IMR-90 (cell line): ENCODE results near the gene SEPTIN10. TPM values are rescaled to one million over a fixed set of nuclear protein-coding genes. Genes with fewer than 3 reads are reported as not detected.

ENCODE experiments used
- ATAC-seq: fragments of 200-7000 bp; cut with Tn5 transposase; 2 replicates; pipeline ENCODE4 v1.9.1; 2020; ENCODE audit warnings: low read depth, mild to moderate bottlenecking, moderate library complexity
- BruUV-seq: library from RNA; stranded (reverse); fragments of 400-500 nt; replicated peaks from 2 replicates; lab custom pipeline; 2021; lab: Mats Ljungman, UMichigan
- CTCF ChIA-PET: fragments of 300-600 bp; formaldehyde crosslinking; extraction: SDS; loops from one replicate; lab custom pipeline; 2021; ENCODE audit warnings: antibody characterized with exemption; lab: Yijun Ruan, JAX
- POLR2A ChIA-PET: fragments of 300-600 bp; sonication (Branson Sonifier 250); formaldehyde crosslinking; loops from one replicate; lab custom pipeline; 2022; ENCODE audit warnings: antibody characterized with exemption; ENCODE audit not compliant: unreplicated experiment; lab: Charles Lee
- DNase-seq: peaks from one replicate; pipeline ENCODE4 v3.0.0; 2013
- H2AFZ ChIP-seq: replicated peaks from 2 replicates; pipeline ENCODE3; 2013; ENCODE audit warnings: low read length, mild to moderate bottlenecking; ENCODE audit not compliant: poor library complexity
- H2AK5ac ChIP-seq: 2 replicates; pipeline ENCODE4 v1.6.1; 2013; ENCODE audit warnings: low read depth, low read length, inconsistent platforms
- H2AK9ac ChIP-seq: replicated peaks from 2 replicates; pipeline ENCODE3; 2013; ENCODE audit warnings: mild to moderate bottlenecking, low read depth, low read length, moderate library complexity; ENCODE audit not compliant: poor library complexity
- H2BK120ac ChIP-seq: 2 replicates; pipeline ENCODE4 v1.6.1; 2013; ENCODE audit warnings: low read depth, low read length, inconsistent platforms
- H2BK15ac ChIP-seq: 3 replicates; pipeline ENCODE4 v1.6.1; 2013; ENCODE audit warnings: low read depth, low read length, inconsistent platforms
- H2BK20ac ChIP-seq: 2 replicates; pipeline ENCODE4 v1.6.1; 2013; ENCODE audit warnings: low read depth, mild to moderate bottlenecking, inconsistent platforms, low read length, moderate library complexity
- H2BK5ac ChIP-seq: 2 replicates; pipeline ENCODE4 v1.6.1; 2013; ENCODE audit warnings: mild to moderate bottlenecking, low read depth, low read length, inconsistent platforms; ENCODE audit not compliant: poor library complexity, severe bottlenecking
- H3K14ac ChIP-seq: replicated peaks from 2 replicates; pipeline ENCODE4 v1.6.1; 2013; ENCODE audit warnings: low read depth, low read length, inconsistent platforms
- H3K18ac ChIP-seq: 2 replicates; pipeline ENCODE4 v1.6.1; 2013; ENCODE audit warnings: low read depth, low read length, control low read depth
- H3K23ac ChIP-seq: 2 replicates; pipeline ENCODE4 v1.6.1; 2013; ENCODE audit warnings: low read depth, low read length, inconsistent platforms
- H3K27ac ChIP-seq: 2 replicates; pipeline ENCODE4 v1.5.1; 2013; ENCODE audit warnings: mild to moderate bottlenecking, control low read depth, low read length; ENCODE audit not compliant: insufficient read depth
- H3K27me3 ChIP-seq: 2 replicates; pipeline ENCODE4 v1.6.1; 2013; ENCODE audit warnings: low read length; ENCODE audit not compliant: control insufficient read depth, insufficient read depth
- H3K36me3 ChIP-seq: 2 replicates; pipeline ENCODE4 v1.6.1; 2013; ENCODE audit warnings: low read length, mixed read lengths; ENCODE audit not compliant: control insufficient read depth, insufficient read depth
- H3K4ac ChIP-seq: 2 replicates; pipeline ENCODE4 v1.6.1; 2013; ENCODE audit warnings: low read depth, low read length, inconsistent platforms
- H3K4me1 ChIP-seq: 2 replicates; pipeline ENCODE4 v1.6.1; 2013; ENCODE audit warnings: low read length, mixed read lengths; ENCODE audit not compliant: control insufficient read depth, insufficient read depth
- H3K4me2 ChIP-seq: 2 replicates; pipeline ENCODE4 v1.6.1; 2013; ENCODE audit warnings: low read depth, mild to moderate bottlenecking, control low read depth, low read length, moderate library complexity
- H3K4me3 ChIP-seq: 2 replicates; pipeline ENCODE4 v1.5.1; 2013; ENCODE audit warnings: low read depth, mild to moderate bottlenecking, control low read depth, low read length, moderate library complexity; ENCODE audit not compliant: insufficient read depth
- H3K56ac ChIP-seq: 2 replicates; pipeline ENCODE4 v1.6.1; 2013; ENCODE audit warnings: low read length, inconsistent platforms; ENCODE audit not compliant: insufficient read depth; ENCODE audit errors: extremely low read depth
- H3K79me1 ChIP-seq, 2 experiments: 2 replicates each; pipeline ENCODE4 v1.6.1; 2013; ENCODE audit warnings: low read length in 2 of 2, inconsistent platforms in 1 of 2, low read depth in 1 of 2
- H3K9ac ChIP-seq: 2 replicates; pipeline ENCODE4 v1.6.1; 2013; ENCODE audit warnings: low read depth, low read length, control low read depth
- H3K9me1 ChIP-seq: 2 replicates; pipeline ENCODE4 v1.6.1; 2013; ENCODE audit warnings: low read length, inconsistent platforms; ENCODE audit not compliant: insufficient read depth
- H3K9me3 ChIP-seq: 2 replicates; pipeline ENCODE4 v1.6.1; 2013; ENCODE audit warnings: low read length; ENCODE audit not compliant: control insufficient read depth, insufficient read depth
- H4K20me1 ChIP-seq: 2 replicates; pipeline ENCODE4 v1.6.1; 2013; ENCODE audit warnings: low read length, inconsistent platforms; ENCODE audit not compliant: insufficient read depth
- H4K5ac ChIP-seq: 2 replicates; pipeline ENCODE4 v1.6.1; 2013; ENCODE audit warnings: mild to moderate bottlenecking, low read depth, low read length, control low read depth
- H4K8ac ChIP-seq, 2 experiments: 2 replicates each; pipeline ENCODE4 v1.6.1; 2013; ENCODE audit warnings: low read depth in 2 of 2, low read length in 2 of 2, control low read depth in 1 of 2, inconsistent platforms in 1 of 2
- H4K91ac ChIP-seq: 2 replicates; pipeline ENCODE4 v1.6.1; 2013; ENCODE audit warnings: low read depth, low read length, inconsistent platforms; ENCODE audit not compliant: insufficient read depth
- CTCF ChIP-seq: conservative IDR thresholded peaks from 2 replicates; pipeline ENCODE4 v1.5.1; 2012; ENCODE audit warnings: mild to moderate bottlenecking, low read depth, low read length, improper control_type of control experiment
- MAFK ChIP-seq: IDR thresholded peaks from 2 replicates; pipeline ENCODE4 v1.6.1; 2012; ENCODE audit warnings: low read depth, low read length, improper control_type of control experiment
- NFE2L2 ChIP-seq: fragments of 150-350 bp; IDR thresholded peaks from 2 replicates; pipeline ENCODE4 v1.6.1; 2016; ENCODE audit warnings: low read depth, mild to moderate bottlenecking, low read length
- RCOR1 ChIP-seq: IDR thresholded peaks from 2 replicates; pipeline ENCODE4 v1.6.1; 2012; ENCODE audit warnings: mild to moderate bottlenecking, low read length, improper control_type of control experiment; ENCODE audit not compliant: insufficient replicate concordance
- SMC3 ChIP-seq: fragments of 150-350 bp; IDR thresholded peaks from 2 replicates; pipeline ENCODE4 v1.6.1; 2016; ENCODE audit warnings: low read depth, mild to moderate bottlenecking, antibody characterized with exemption, low read length, moderate library complexity
- USF2 ChIP-seq: fragments of 150-350 bp; IDR thresholded peaks from 2 replicates; pipeline ENCODE4 v1.6.1; 2017; ENCODE audit warnings: mild to moderate bottlenecking, antibody characterized with exemption, low read length, low read depth
- WGBS, 2 experiments: methylation state at CpG; one replicate each; pipeline versions ENCODE4 v1.1.5 to v1.1.7; 2013; ENCODE audit warnings: missing lambda C conversion rate in 2 of 2; ENCODE audit not compliant: insufficient read length in 1 of 2; ENCODE audit errors: extremely low coverage in 2 of 2; 5-methylcytosine and 5-hydroxymethylcytosine counted together
- dilution Hi-C: fragments of 300-500 bp; cut with HindIII; formaldehyde crosslinking; loops from one replicate; pipeline ENCODE4 v1.14.3; 2018; ENCODE audit warnings: low sequenced_read_pairs; ENCODE audit not compliant: unreplicated experiment
- in situ Hi-C: fragments of 300-500 bp; cut with MboI; formaldehyde crosslinking; loops from 3 replicates; pipeline ENCODE4 v1.14.3; 2019; ENCODE audit warnings: low sequenced_read_pairs, inconsistent platforms, mixed read lengths
- intact Hi-C: fragments of 100-400 bp; cut with micrococcal nuclease; formaldehyde crosslinking; loops from 2 replicates; pipeline ENCODE4 v1.10.0; 2022
- polyA plus RNA-seq, 3 experiments: library from polyadenylated mRNA; depleted of rRNA; stranded (reverse); fragments of >200 nt; gene quantifications; 2 replicates each; pipeline ENCODE4 v1.2.3, GENCODE V29; 2012; ENCODE audit warnings: low replicate concordance in 1 of 3
- total RNA-seq: library from RNA; depleted of rRNA; stranded (reverse); fragments of >200 nt; gene quantifications from 2 replicates; pipeline ENCODE4 v1.2.3, GENCODE V29; 2012

Gene SEPTIN10
- total and polyA plus RNA-seq, 2 of the 4 experiments (the other 2 are of a cell fraction) = 55.4 to 82.6 TPM

DNA sequence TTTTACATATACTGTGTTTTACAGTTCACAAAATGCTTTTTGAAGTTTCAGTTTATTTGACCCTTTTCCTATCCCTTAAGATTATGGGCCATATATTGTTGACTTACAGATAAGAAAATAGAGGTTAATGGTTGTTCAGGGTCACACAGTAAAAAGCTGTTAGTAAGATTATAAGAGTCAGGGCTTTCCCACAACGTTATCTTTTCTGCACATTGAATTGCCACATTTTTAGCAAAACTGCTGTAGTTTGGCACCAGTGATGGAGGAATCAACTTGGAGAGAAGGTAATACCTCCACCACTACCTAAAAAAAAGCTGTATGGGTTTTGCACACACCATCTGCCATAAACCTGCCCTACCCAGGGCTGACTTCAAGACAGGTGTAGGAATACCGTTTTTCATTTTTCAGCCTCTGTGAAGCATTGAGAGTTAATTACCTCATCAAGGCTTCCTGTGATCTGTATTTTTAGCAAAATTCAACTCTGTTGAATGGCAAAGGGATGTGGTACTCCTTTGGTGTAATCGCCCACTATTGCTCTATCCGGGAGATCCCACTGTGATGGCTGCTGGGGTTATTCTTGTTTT lies 5.4 kb upstream of the SEPTIN10 start:
- no peak overlapping the region for H3K4ac ChIP-seq
- H3K18ac ChIP-seq = no peak overlapping the region
- TF ChIP-seq SMC3 (no peak), RCOR1 (no peak), CTCF (no peak), MAFK (no peak), USF2 (no peak), NFE2L2 (no peak)
- DNase-seq (no peak), ATAC-seq (no peak)
- intact Hi-C loops = no loop called here
- dilution Hi-C loops = no loop called here
- 0 out of 2 replicates have a peak, but pooled peaks cover 6% of the 10 kb centered on the region for H4K20me1 ChIP-seq
- H3K9ac ChIP-seq = no peak overlapping the region
- no peak overlapping the region for H2BK15ac ChIP-seq
- in situ Hi-C loops = no loop called here
- no peak overlapping the region for H3K4me2 ChIP-seq
- H2AK5ac ChIP-seq = no peak overlapping the region
- H4K5ac ChIP-seq = no peak overlapping the region
- H3K36me3 ChIP-seq = no peaks in the 10 kb centered on the region
- H3K23ac ChIP-seq = 0 out of 2 replicates have a peak overlapping the region, but pooled peaks have one; percentile 24
- 100% methylated on average over 1 of the region's 4 CpGs; no CpG with 5 or more reads in 1 of the 2 experiments for WGBS, 2 experiments
- peaks cover 5 to 18% of the 10 kb centered on the region in 2 experiments; a peak in 3 of 4 replicates for H3K79me1 ChIP-seq
- BruUV-seq = no TSS peak
- no peak overlapping the region for H3K4me3 ChIP-seq
- no peak overlapping the region for H3K56ac ChIP-seq
- H4K8ac ChIP-seq = no peak overlapping the region
- H4K91ac ChIP-seq = no peak overlapping the region
- ChIA-PET CTCF (no interaction called here), POLR2A (no interaction called here)
- no peak overlapping the region for H2BK20ac ChIP-seq
- no peak overlapping the region for H2BK120ac ChIP-seq
- H2BK5ac ChIP-seq = no peak overlapping the region
- H3K4me1 ChIP-seq = peaks cover 14% of the 10 kb centered on the region
- peaks cover 12% of the 10 kb centered on the region for H3K27me3 ChIP-seq
- no peak overlapping the region for H2AK9ac ChIP-seq
- no peak overlapping the region for H3K27ac ChIP-seq
- H3K9me3 ChIP-seq = no peaks in the 10 kb centered on the region
- H3K9me1 ChIP-seq = 0 out of 2 replicates have a peak, but pooled peaks cover 7% of the 10 kb centered on the region
- no peak overlapping the region for H2AFZ ChIP-seq
- no peak overlapping the region for H3K14ac ChIP-seq
